MCF 10A (cell line): ENCODE data around the gene KREMEN1. TPM values are rescaled to one million over a fixed set of nuclear protein-coding genes. Genes with fewer than 3 reads are reported as not detected.

Source experiments
- BruUV-seq: library from RNA; stranded (reverse); fragments of 400-500 nt; replicated peaks from 2 replicates; lab custom pipeline; 2021; lab: Mats Ljungman, UMichigan
- CTCF ChIA-PET: fragments of 300-600 bp; sonication (Branson Sonifier 250); formaldehyde crosslinking; extraction: SDS; loops from one replicate; lab custom pipeline; 2021; ENCODE audit warnings: antibody characterized with exemption, inconsistent platforms; lab: Yijun Ruan, JAX
- POLR2A ChIA-PET: fragments of 300-600, 350-650 bp; sonication (Branson Sonifier 250); formaldehyde crosslinking; extraction: SDS; loops from one replicate; lab custom pipeline; 2020; ENCODE audit warnings: antibody characterized with exemption, inconsistent platforms; lab: Yijun Ruan, JAX
- DNase-seq: peaks from one replicate; pipeline ENCODE4 v3.0.0-alpha.2; 2018; ENCODE audit not compliant: unreplicated experiment
- H3K27ac Mint-ChIP-seq: one replicate; pipeline ENCODE4 v1.8.0; 2022; ENCODE audit warnings: mild to moderate bottlenecking, low read depth, mixed read lengths; ENCODE audit not compliant: unreplicated experiment
- H3K27me3 Mint-ChIP-seq: one replicate; pipeline ENCODE4 v1.8.0; 2022; ENCODE audit warnings: mixed read lengths; ENCODE audit not compliant: insufficient read depth, unreplicated experiment
- H3K36me3 Mint-ChIP-seq: one replicate; pipeline ENCODE4 v1.8.0; 2022; ENCODE audit warnings: mild to moderate bottlenecking, moderate library complexity, mixed read lengths; ENCODE audit not compliant: insufficient read depth, unreplicated experiment
- H3K4me1 Mint-ChIP-seq: one replicate; pipeline ENCODE4 v1.8.0; 2022; ENCODE audit warnings: mixed read lengths; ENCODE audit not compliant: insufficient read depth, unreplicated experiment
- H3K4me3 Mint-ChIP-seq: one replicate; pipeline ENCODE4 v1.8.0; 2022; ENCODE audit warnings: mild to moderate bottlenecking, moderate library complexity, mixed read lengths; ENCODE audit not compliant: unreplicated experiment
- H3K9me3 Mint-ChIP-seq: one replicate; pipeline ENCODE4 v1.8.0; 2022; ENCODE audit warnings: mixed read lengths; ENCODE audit not compliant: unreplicated experiment
- CTCF ChIP-seq: fragments of 200-600 bp; IDR thresholded peaks from one replicate; pipeline ENCODE4 v1.8.0; 2022; ENCODE audit warnings: antibody characterized with exemption, mild to moderate bottlenecking; ENCODE audit not compliant: unreplicated experiment
- intact Hi-C: fragments of 100-400 bp; cut with micrococcal nuclease; formaldehyde crosslinking; loops from 2 replicates; pipeline ENCODE4 v1.14.1; 2022
- total RNA-seq: library from RNA; stranded (reverse); gene quantifications from 2 replicates; pipeline ENCODE4 v1.2.3, GENCODE V29; 2022

KREMEN1 gene
- total RNA-seq, 1 experiment from 2014 or later, result 3.6 TPM

GRCh38 chr22:29149841-29150555 lies 77.2 kb downstream of the KREMEN1 start:
- H3K9me3 Mint-ChIP-seq, result no peaks in the 10 kb centered on the region
- POLR2A ChIA-PET, result no interaction called here
- intact Hi-C loops, result loop anchor here (5.0 to 10.0 kb wide), 3 partner anchors 75 to 545 kb away; partner anchors contain the start of gene KREMEN1

GRCh38 chr22:29150701-29151100 lies 77.9 kb downstream of the KREMEN1 start:
- H3K27ac Mint-ChIP-seq, result no peak overlapping the region
- peaks cover 6% of the 10 kb centered on the region for H3K4me1 Mint-ChIP-seq
- no TSS peak for BruUV-seq
- ChIA-PET CTCF (interaction anchor here (0.7 to 2.0 kb wide), 2 partner anchors 14 to 1045 kb away, joined by 3 to 7 read pairs; no protein-coding TSS in a partner anchor), POLR2A (interaction anchor here (0.6 kb wide), 1 partner anchor 506 kb away, joined by 3 read pairs; no protein-coding TSS in a partner anchor)
- DNase-seq, result no peak
- H3K27me3 Mint-ChIP-seq, result no peaks in the 10 kb centered on the region
- intact Hi-C loops, result loop anchor here (5.0 to 10.0 kb wide), 3 partner anchors 76 to 546 kb away; partner anchors contain the start of gene KREMEN1
- H3K36me3 Mint-ChIP-seq, result no peaks in the 10 kb centered on the region
- H3K9me3 Mint-ChIP-seq, result no peaks in the 10 kb centered on the region
- no peak overlapping the region for H3K4me3 Mint-ChIP-seq
- TF ChIP-seq CTCF, result no peak

More at GRCh38 chr22:29149841-29150555, 77.2 kb downstream of the KREMEN1 start:
- CTCF ChIA-PET, result interaction anchor here (0.7 to 2.0 kb wide), 3 partner anchors 9 to 1045 kb away, joined by 3 to 7 read pairs (median 5); no protein-coding TSS in a partner anchor
- Mint-ChIP-seq H3K4me1 (peaks cover 6% of the 10 kb centered on the region), H3K27ac (no peak overlapping the region), H3K27me3 (no peaks in the 10 kb centered on the region), H3K36me3 (no peaks in the 10 kb centered on the region), H3K4me3 (no peak overlapping the region)
- no peak for TF ChIP-seq CTCF
- no TSS peak for BruUV-seq
- DNase-seq, result no peak

- no peaks in the 10 kb centered on the region for H3K36me3 Mint-ChIP-seq
- DNase-seq, result no peak
- peaks cover 6% of the 10 kb centered on the region for H3K4me1 Mint-ChIP-seq
- no peak for TF ChIP-seq CTCF
- POLR2A ChIA-PET, result interaction anchor here (0.6 kb wide), 1 partner anchor 507 kb away, joined by 3 read pairs; no protein-coding TSS in a partner anchor
- no peak overlapping the region for H3K4me3 Mint-ChIP-seq
- CTCF ChIA-PET, result no interaction called here
- no TSS peak for BruUV-seq
- intact Hi-C loops, result loop anchor here (5.0 to 10.0 kb wide), 3 partner anchors 77 to 547 kb away; partner anchors contain the start of gene KREMEN1
- no peak overlapping the region for H3K27ac Mint-ChIP-seq
- no peaks in the 10 kb centered on the region for H3K27me3 Mint-ChIP-seq
- no peaks in the 10 kb centered on the region for H3K9me3 Mint-ChIP-seq
Measured at GRCh38 chr22:29151316-29151715, 78.5 kb downstream of the KREMEN1 start.
